DND-41 (cell line): Measurements from ENCODE around the gene OR1D5.

Experiments
- ATAC-seq: fragments of 200-7000 bp; cut with Tn5 transposase; 3 replicates; pipeline ENCODE4 v1.9.1; 2021; ENCODE audit warnings: low read depth; ENCODE audit not compliant: insufficient read depth
- DNase-seq: peaks from one replicate; pipeline ENCODE4 v3.0.0-alpha.2; 2020
- H2AFZ ChIP-seq: 2 replicates; pipeline ENCODE4 v1.6.0; 2012; ENCODE audit warnings: low read depth, low read length
- H3K27ac ChIP-seq: 2 replicates; pipeline ENCODE4 v1.5.1; 2012; ENCODE audit warnings: low read length, inconsistent platforms
- H3K27me3 ChIP-seq: fragments of 200-600 bp; sonication (generic); 2 replicates; pipeline ENCODE4 v1.6.0; 2012; ENCODE audit warnings: low read length, mild to moderate bottlenecking, inconsistent platforms; ENCODE audit not compliant: insufficient read depth, poor library complexity
- H3K36me3 ChIP-seq: 2 replicates; pipeline ENCODE4 v1.5.1; 2012; ENCODE audit warnings: low read length, inconsistent platforms; ENCODE audit not compliant: insufficient read depth
- H3K4me1 ChIP-seq: 2 replicates; pipeline ENCODE4 v1.5.1; 2012; ENCODE audit warnings: mild to moderate bottlenecking, low read length; ENCODE audit not compliant: insufficient read depth
- H3K4me2 ChIP-seq: 2 replicates; pipeline ENCODE4 v1.6.0; 2012; ENCODE audit warnings: mild to moderate bottlenecking, moderate library complexity, low read length, inconsistent platforms; ENCODE audit not compliant: insufficient read depth
- H3K4me3 ChIP-seq, 2 experiments: fragments of 200-600 bp in 1 of 2; shearing (Covaris generic) in 1 of 2; 2 replicates each; pipeline ENCODE4 v1.5.1; 2012 to 2016; ENCODE audit warnings: inconsistent platforms in 2 of 2, low read length in 2 of 2, mild to moderate bottlenecking in 2 of 2, low read depth in 1 of 2, moderate library complexity in 1 of 2
- H3K79me2 ChIP-seq: 2 replicates; pipeline ENCODE4 v1.6.0; 2012; ENCODE audit warnings: low read length, inconsistent platforms; ENCODE audit not compliant: insufficient read depth
- H3K9ac ChIP-seq: 2 replicates; pipeline ENCODE4 v1.6.0; 2012; ENCODE audit warnings: low read depth, mild to moderate bottlenecking, inconsistent platforms, low read length, moderate library complexity
- H3K9me3 ChIP-seq: 2 replicates; pipeline ENCODE4 v1.5.1; 2012; ENCODE audit warnings: low read length, moderate library complexity, mild to moderate bottlenecking, inconsistent platforms; ENCODE audit not compliant: insufficient read depth, severe bottlenecking
- H4K20me1 ChIP-seq: 2 replicates; pipeline ENCODE4 v1.6.0; 2012; ENCODE audit warnings: low read length; ENCODE audit not compliant: insufficient read depth
- EZH2 ChIP-seq: IDR thresholded peaks from 3 replicates; pipeline ENCODE4 v1.6.1; 2012; ENCODE audit warnings: borderline replicate concordance, low read depth, mild to moderate bottlenecking, moderate library complexity, low read length, inconsistent platforms; ENCODE audit not compliant: severe bottlenecking
- TF ChIP-seq, protein P1 (sequence below): IDR thresholded peaks from 2 replicates; pipeline ENCODE4 v1.5.1; 2012; ENCODE audit warnings: borderline replicate concordance, low read length, moderate library complexity, mild to moderate bottlenecking; ENCODE audit not compliant: poor library complexity, severe bottlenecking; ENCODE audit errors: extremely low read depth

OR1D5 gene

DNA sequence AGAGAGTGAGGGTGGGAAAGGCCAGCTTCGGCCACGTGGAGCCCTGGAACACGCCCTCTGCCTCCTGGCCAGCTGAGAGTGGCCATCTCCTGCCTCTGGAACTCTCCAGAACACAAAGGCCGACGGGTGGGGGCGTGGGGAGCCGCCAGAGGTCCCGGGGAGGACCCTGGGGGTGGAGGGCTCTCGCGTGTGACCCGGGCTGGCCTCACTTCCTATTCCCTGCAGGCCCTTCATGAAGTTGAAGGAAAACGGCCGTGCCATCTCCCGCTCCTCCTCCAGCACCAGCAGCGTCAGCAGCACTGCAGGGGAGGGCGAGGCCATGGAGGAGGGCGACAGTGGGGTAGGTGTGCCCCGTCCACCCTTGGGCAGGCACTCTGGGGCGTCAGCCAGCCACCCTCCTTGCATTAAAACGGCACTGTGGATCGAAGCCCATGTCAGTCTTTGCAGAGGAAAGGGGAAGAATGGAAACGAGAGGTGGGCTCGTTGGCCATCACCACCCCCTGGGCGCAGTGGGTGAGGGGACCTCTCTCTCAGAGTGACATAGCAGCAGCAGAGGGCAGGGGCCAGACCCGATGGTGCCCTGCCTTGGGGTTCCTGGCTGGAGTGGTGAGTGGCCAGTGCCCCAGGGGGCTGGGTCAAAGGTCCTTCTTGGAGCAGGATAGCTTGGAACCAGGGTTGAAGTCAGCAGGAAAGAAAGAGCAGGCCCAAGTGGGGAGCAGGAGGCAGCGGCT, 37.1 kb downstream of the OR1D5 start:
- Histone ChIP-seq H3K36me3 (no peaks in the 10 kb centered on the region), H3K4me2 (no peak overlapping the region), H3K9me3 (no peaks in the 10 kb centered on the region), H3K27ac (no peak overlapping the region), H3K4me3 (no peak overlapping the region), H3K79me2 (no peaks in the 10 kb centered on the region), H4K20me1 (no peaks in the 10 kb centered on the region), H3K4me1 (no peaks in the 10 kb centered on the region), H3K27me3 (no peaks in the 10 kb centered on the region), H2AFZ (no peak overlapping the region), H3K9ac (no peak overlapping the region)
- TF ChIP-seq, protein P1, sequence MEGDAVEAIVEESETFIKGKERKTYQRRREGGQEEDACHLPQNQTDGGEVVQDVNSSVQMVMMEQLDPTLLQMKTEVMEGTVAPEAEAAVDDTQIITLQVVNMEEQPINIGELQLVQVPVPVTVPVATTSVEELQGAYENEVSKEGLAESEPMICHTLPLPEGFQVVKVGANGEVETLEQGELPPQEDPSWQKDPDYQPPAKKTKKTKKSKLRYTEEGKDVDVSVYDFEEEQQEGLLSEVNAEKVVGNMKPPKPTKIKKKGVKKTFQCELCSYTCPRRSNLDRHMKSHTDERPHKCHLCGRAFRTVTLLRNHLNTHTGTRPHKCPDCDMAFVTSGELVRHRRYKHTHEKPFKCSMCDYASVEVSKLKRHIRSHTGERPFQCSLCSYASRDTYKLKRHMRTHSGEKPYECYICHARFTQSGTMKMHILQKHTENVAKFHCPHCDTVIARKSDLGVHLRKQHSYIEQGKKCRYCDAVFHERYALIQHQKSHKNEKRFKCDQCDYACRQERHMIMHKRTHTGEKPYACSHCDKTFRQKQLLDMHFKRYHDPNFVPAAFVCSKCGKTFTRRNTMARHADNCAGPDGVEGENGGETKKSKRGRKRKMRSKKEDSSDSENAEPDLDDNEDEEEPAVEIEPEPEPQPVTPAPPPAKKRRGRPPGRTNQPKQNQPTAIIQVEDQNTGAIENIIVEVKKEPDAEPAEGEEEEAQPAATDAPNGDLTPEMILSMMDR, result no peak
- no peak for TF ChIP-seq EZH2
- no peak for DNase-seq
- no peak for ATAC-seq

DNA sequence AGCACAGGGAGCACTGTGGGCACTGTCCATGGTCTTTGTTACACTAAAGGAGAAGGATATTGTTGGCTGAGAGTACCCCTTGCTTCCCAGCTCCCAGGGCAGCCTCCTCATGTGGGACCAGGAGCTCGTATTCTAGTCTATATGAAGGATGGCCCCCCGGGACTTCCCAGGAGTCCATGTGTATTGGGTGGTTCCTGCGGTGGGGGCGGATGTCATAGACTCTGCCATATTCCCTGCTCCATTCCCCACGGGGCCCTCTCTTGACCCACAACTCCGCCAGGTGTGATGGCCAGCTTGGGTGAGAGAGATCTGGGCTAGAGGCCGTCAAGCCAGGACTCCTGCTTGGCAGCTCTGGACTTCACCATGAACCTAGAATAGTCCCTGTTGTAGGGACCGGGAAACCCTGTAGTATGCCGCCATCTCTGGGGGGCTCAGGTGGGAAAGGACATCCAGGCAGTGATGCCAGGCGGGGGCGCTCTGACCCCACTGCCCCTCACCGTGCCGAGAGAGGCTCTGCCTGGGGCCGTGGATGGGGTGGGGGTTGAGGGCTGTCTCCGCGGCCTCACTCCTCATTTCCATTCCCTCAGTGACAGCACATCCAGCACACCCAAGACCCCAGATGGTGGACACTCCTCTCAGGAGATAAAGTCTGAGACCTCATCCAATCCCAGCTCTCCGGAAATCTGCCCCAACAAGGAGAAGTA, 37.8 kb downstream of the OR1D5 start:
- no peaks in the 10 kb centered on the region for H3K79me2 ChIP-seq
- H3K27me3 ChIP-seq, result peaks cover under 1% of the 10 kb centered on the region
- H3K9ac ChIP-seq, result no peak overlapping the region
- no peaks in the 10 kb centered on the region for H3K9me3 ChIP-seq
- H3K27ac ChIP-seq, result no peak overlapping the region
- DNase-seq (no peak), ATAC-seq (no peak)
- no peak overlapping the region for H3K4me3 ChIP-seq
- H3K4me1 ChIP-seq, result no peaks in the 10 kb centered on the region
- H2AFZ ChIP-seq, result no peak overlapping the region
- no peaks in the 10 kb centered on the region for H3K36me3 ChIP-seq
- no peak overlapping the region for H3K4me2 ChIP-seq
- TF ChIP-seq, protein P1, result no peak
- no peak for TF ChIP-seq EZH2
- no peaks in the 10 kb centered on the region for H4K20me1 ChIP-seq

DNA sequence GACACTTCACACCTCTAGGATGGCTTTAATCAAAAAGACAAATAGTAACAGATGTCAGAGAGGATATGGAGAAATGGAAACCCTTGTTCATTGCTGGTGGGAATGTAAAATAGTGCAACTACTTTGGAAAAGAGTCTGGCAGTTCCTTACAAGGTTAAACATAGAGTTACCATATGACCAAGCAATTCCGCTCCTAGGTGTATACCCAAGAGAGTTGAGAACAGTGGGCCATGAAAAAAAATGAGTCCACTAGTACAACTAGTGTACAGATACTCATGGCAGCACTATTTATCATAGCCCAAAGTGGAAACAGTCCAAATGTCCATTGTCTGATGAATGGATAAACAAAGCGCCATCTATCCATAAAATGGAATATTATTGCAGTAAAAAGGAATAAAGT, 39.1 kb downstream of the OR1D5 start:
- no peak overlapping the region for H3K4me2 ChIP-seq
- H3K9me3 ChIP-seq, result no peaks in the 10 kb centered on the region
- no peak overlapping the region for H3K4me3 ChIP-seq
- no peaks in the 10 kb centered on the region for H3K36me3 ChIP-seq
- H2AFZ ChIP-seq, result no peak overlapping the region
- TF ChIP-seq, protein P1, result no peak
- H3K4me1 ChIP-seq, result no peaks in the 10 kb centered on the region
- H3K27me3 ChIP-seq, result peaks cover 3% of the 10 kb centered on the region
- H4K20me1 ChIP-seq, result no peaks in the 10 kb centered on the region
- no peak overlapping the region for H3K27ac ChIP-seq
- DNase-seq (no peak), ATAC-seq (no peak)
- no peak overlapping the region for H3K9ac ChIP-seq
- H3K79me2 ChIP-seq, result no peaks in the 10 kb centered on the region
